Embryonic facial prominence (tissue), 1 donor: ENCODE data around the gene GALNT16.

Experiments used
- DNase-seq: peaks from one replicate; pipeline ENCODE4 v3.0.0-alpha.2; 2016; ENCODE audit errors: extremely low spot score

Gene GALNT16

GRCh38 chr14:69404883-69405282, 144.9 kb downstream of the GALNT16 start:
- DNase-seq = no peak

- no peak for DNase-seq
Measured at GRCh38 chr14:69405762-69406161, 145.8 kb downstream of the GALNT16 start.
